ENCODE data around the gene MEIS2.

MEIS2 gene

DNA sequence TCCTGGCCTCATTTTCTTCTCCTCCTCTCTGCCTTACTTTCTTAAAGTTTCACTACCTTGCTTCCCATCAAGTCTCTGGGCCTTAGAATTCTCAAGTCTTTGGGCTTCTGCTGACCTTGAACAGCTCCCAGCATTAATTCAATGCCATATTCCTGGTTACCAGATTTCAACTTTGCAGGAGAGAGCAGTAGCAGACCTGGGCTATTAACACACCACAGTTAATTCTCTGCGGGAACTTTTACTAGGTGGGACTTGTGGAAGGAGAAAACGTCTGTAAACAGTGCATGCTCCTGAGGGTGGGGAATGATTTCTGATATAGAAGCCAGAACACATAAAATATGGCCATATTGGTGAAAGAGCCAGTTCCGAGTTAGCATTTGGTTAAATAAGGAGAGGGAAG, 214.6 kb downstream of the MEIS2 start:
- no peak for TF ChIP-seq ZSCAN23 (tag by site-specific recombination; IDR thresholded peaks at IDR 0.05)
- no peak for TF ChIP-seq GFI1B (tag by site-specific recombination; IDR thresholded peaks at IDR 0.05)
- TF ChIP-seq ZNF23 (tag by site-specific recombination; IDR thresholded peaks at IDR 0.05; ENCODE audit: borderline replicate concordance) = no peak
- no peak for TF ChIP-seq ZNF132 (tag by site-specific recombination; IDR thresholded peaks at IDR 0.05; ENCODE audit: borderline replicate concordance)
- no peak for TF ChIP-seq ZNF544 (tag by site-specific recombination; IDR thresholded peaks at IDR 0.05)
- no peak for TF ChIP-seq ZNF610 (tag by site-specific recombination; IDR thresholded peaks at IDR 0.05; ENCODE audit: borderline replicate concordance)
- no peaks in the 10 kb centered on the region for H3K4me1 ChIP-seq (ENCODE audit: control insufficient read depth, insufficient read depth, low read length)
- POLR2A ChIA-PET = no interaction called here
- H3K36me3 ChIP-seq (ENCODE audit: control insufficient read depth in 2 of 2, insufficient read depth in 1 of 2, low read length in 2 of 2) = no peaks in the 10 kb centered on the region
- H3K4me3 ChIP-seq (ENCODE audit: low read depth, low read length) = no peak overlapping the region
- CTCF ChIA-PET = no interaction called here
- H3K27ac ChIP-seq (ENCODE audit: extremely low read depth, low read depth, low read length) = no peak overlapping the region
- no peaks in the 10 kb centered on the region for H3K9me3 ChIP-seq (ENCODE audit: control insufficient read depth, insufficient read depth, low read depth, low read length)

DNA sequence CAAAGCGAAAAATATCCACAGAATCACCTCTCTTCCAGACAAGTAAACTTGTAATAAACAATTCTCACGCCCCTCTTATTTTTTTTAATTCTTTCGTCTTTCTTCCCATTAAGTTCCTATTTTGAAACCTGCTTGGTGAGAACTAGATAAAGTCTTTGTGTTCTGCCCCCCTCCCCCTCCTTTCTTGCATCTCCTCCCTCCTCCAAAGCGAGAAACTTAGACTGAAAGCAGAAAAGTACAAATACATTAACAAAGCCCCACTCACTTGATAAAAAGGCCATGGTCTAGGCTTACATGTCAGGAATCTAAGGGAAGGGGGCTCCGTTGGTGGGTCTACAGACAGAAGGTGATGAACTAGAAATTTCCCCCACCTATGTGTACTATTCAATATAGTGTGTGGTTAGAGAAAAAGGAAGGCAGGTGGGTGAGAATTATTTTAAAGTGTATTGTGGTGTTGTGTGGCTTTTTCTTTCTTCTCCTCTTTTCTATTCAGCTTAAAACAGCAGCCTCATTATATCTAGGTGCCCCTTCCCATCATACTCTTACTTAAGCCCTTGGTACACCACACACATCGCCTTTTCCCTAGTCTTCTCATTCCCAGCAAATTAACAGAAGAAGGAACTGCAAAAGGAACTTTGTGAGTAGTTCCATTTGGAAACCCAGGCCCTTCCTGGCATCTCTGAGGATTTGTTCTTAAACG, 215.3 kb downstream of the MEIS2 start:
- TF ChIP-seq ZNF133 (tag by site-specific recombination; IDR thresholded peaks at IDR 0.05) = no peak
- TF ChIP-seq SP2 (tag by site-specific recombination; IDR thresholded peaks at IDR 0.05) = no peak
- TF ChIP-seq ZEB2 (tag by site-specific recombination; IDR thresholded peaks at IDR 0.05) = no peak
- TF ChIP-seq ZFP3 (tag by site-specific recombination; IDR thresholded peaks at IDR 0.05; ENCODE audit: low read depth) = no peak
- ChIA-PET POLR2A (no interaction called here), CTCF (interaction anchor here (1.7 to 1.9 kb wide), 2 partner anchors 244 to 247 kb away, joined by 5 to 13 read pairs; no protein-coding TSS in a partner anchor)
- no peaks in the 10 kb centered on the region for H3K4me1 ChIP-seq (ENCODE audit: control insufficient read depth, insufficient read depth, low read length)
- H3K9me3 ChIP-seq (ENCODE audit: control insufficient read depth, insufficient read depth, low read depth, low read length) = no peaks in the 10 kb centered on the region
- no peak overlapping the region for H3K27ac ChIP-seq (ENCODE audit: extremely low read depth, low read depth, low read length)
- H3K4me3 ChIP-seq (ENCODE audit: low read depth, low read length) = no peak overlapping the region
- no peaks in the 10 kb centered on the region for H3K36me3 ChIP-seq (ENCODE audit: control insufficient read depth in 2 of 2, insufficient read depth in 1 of 2, low read length in 2 of 2)

DNA sequence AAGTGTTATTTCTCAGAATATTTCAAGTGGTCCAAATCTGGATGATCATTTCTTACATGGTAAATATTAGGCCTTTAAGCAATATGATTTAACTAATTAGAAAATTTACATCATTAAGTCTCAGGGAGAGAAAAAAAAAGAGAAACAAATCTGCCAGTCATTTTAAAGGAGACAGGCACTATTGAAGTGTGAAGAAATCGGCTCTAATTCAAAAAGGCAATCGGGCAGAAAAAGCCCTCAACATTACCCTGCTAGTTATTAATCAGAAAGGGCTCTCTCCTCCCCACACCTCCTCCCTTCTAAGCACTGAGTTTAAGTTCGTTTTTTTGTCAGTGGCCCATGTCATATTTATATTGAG, 215.9 kb downstream of the MEIS2 start:
- POLR2A ChIA-PET = no interaction called here
- no peaks in the 10 kb centered on the region for H3K36me3 ChIP-seq (ENCODE audit: control insufficient read depth in 2 of 2, insufficient read depth in 1 of 2, low read length in 2 of 2)
- no peak overlapping the region for H3K4me3 ChIP-seq (ENCODE audit: low read depth, low read length)
- CTCF ChIA-PET = interaction anchor here (0.9 to 1.9 kb wide), 4 partner anchors 237 to 708 kb away, joined by 4 to 13 read pairs (median 6); no protein-coding TSS in a partner anchor
- TF ChIP-seq, protein P1, sequence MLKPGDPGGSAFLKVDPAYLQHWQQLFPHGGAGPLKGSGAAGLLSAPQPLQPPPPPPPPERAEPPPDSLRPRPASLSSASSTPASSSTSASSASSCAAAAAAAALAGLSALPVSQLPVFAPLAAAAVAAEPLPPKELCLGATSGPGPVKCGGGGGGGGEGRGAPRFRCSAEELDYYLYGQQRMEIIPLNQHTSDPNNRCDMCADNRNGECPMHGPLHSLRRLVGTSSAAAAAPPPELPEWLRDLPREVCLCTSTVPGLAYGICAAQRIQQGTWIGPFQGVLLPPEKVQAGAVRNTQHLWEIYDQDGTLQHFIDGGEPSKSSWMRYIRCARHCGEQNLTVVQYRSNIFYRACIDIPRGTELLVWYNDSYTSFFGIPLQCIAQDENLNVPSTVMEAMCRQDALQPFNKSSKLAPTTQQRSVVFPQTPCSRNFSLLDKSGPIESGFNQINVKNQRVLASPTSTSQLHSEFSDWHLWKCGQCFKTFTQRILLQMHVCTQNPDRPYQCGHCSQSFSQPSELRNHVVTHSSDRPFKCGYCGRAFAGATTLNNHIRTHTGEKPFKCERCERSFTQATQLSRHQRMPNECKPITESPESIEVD (tag by site-specific recombination; IDR thresholded peaks at IDR 0.05) = no peak
- TF ChIP-seq ZNF677 (tag by site-specific recombination; IDR thresholded peaks at IDR 0.05) (no peak), ZNF24 (tag by site-specific recombination; IDR thresholded peaks at IDR 0.05) (no peak), GLIS2 (tag by site-specific recombination; IDR thresholded peaks at IDR 0.05) (no peak), ZNF362 (tag by site-specific recombination; IDR thresholded peaks at IDR 0.05) (no peak), ZNF335 (tag by site-specific recombination; conservative IDR thresholded peaks at IDR 0.05) (no peak), KLF17 (tag by site-specific recombination; IDR thresholded peaks at IDR 0.05) (no peak), ZNF174 (tag by site-specific recombination; IDR thresholded peaks at IDR 0.05) (no peak), ZNF433 (tag by site-specific recombination; IDR thresholded peaks at IDR 0.05; ENCODE audit: low read depth) (no peak), ZNF23 (tag by site-specific recombination; IDR thresholded peaks at IDR 0.05; ENCODE audit: borderline replicate concordance) (no peak), ZNF2 (tag by site-specific recombination; IDR thresholded peaks at IDR 0.05) (no peak)
- no peaks in the 10 kb centered on the region for H3K4me1 ChIP-seq (ENCODE audit: control insufficient read depth, insufficient read depth, low read length)
- no peak overlapping the region for H3K27ac ChIP-seq (ENCODE audit: extremely low read depth, low read depth, low read length)
- no peaks in the 10 kb centered on the region for H3K9me3 ChIP-seq (ENCODE audit: control insufficient read depth, insufficient read depth, low read depth, low read length)

All from HEK293 (cell line).